GM19467 (cell line): ENCODE data around the gene DHX16.

Source experiments
- ATAC-seq: cut with Tn5 transposase; IDR thresholded peaks from one replicate; pipeline ENCODE4 v1.9.1; 2021; ENCODE audit warnings: mild to moderate bottlenecking, moderate library complexity; ENCODE audit not compliant: unreplicated experiment

Gene DHX16

DNA sequence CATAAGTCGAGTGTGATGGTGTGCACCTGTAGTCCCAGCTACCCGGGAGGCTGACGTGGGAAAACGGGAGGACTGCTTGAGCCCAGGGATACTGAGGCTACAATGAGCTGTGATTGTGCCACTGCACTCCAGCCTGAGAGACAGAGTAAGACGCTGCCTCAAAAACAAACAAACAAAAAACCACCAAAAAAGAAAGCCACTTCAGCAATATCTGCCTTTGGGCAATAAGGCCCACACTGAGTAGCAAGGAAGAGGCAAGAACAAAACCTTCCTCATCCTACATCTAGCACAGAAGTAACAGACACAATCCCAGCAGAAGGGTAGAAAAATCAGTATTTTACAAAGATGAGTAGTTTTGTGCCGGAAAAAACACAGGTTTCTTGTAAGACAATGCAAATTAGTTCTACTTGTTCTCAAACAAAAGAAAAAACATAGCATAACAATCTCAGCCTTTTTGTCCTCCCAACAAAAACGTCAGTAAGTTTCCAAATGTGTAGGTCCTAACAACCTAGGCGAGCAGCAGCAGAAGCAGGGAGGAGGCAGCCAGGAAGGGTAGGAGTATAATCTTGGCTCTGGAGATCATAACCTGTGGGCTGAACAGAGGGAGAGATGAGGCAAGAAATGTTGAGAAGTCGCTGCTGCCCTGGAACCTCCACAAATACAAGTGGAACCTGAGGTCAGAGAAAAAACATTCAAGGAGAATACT, 61.5 kb downstream of the DHX16 start:
- ATAC-seq: no peak

DNA sequence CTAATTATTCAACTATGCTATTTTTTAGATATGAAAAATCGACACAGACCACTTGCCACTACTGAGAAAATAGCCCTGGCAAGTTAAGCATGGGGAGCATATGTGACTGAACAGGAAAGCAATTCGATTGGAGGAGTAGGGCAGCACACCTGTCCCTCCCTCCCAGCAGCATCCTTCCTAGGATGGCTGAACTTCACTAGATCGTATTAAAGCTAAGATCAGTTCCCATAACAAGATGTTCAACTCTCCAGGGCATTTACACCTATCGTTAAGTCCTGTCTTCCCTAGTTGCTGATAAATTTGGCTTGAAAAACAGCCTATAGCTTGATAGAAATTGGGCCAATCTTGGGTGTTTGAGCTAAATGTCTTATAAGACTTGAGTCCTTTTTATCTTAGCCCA, 62.7 kb downstream of the DHX16 start:
- no peak for ATAC-seq

DNA sequence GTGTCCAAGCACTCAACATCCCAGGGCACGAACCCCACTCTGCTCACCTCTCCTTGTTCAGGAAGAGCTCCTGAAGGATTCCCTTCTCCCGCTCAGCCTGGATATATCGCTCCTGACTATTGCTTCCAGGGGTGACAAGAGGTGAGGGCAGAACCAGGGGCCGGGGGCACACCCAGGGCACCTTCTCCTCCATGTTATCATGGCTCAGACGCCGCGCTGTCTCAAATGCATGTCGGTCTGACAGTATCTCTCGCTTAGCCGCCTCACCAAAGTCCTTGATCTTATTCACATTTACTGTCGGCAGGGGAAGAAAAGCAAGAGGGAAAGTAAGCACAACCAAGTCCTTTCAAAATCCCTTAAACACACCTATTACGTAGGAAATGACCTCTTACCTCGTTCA, 68.8 kb downstream of the DHX16 start:
- ATAC-seq: no peak
